Measurements from ENCODE around the gene GSTM1. TPM values are rescaled to one million over a fixed set of nuclear protein-coding genes. Genes with fewer than 3 reads are reported as not detected.

The GSTM1 gene
- total RNA-seq, 1 experiment from 2014 or later, result not detected

DNA sequence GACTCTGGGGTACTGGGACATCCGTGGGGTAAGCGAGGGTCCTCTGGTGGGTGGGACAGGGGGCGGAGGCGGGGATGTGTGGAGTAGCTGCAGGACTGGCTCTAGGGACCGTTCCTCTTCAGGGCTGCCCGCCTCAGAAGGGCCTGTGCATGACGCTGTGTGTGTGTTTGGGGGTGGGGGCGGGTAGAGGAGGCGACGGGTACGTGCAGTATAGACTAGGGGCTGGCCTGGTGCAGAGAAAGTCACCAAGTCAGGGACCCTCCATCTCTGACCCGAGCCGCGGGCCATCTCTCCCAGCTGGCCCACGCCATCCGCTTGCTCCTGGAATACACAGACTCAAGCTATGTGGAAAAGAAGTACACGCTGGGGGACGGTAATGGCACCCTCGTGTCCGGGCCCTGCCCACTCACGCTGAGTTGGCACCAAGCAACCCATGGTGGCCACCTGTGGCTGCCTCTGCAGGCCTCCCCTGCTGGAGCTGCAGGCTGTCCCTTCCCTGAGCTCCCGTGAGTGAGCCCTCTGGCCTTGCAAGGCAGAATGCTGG, 24.8 kb downstream of the GSTM1 start:
- no TSS peak for BruUV-seq (replicated peaks)
- H3K36me3 Mint-ChIP-seq (ENCODE audit: insufficient read depth, unreplicated experiment), result no peaks in the 10 kb centered on the region
- H3K4me1 Mint-ChIP-seq (ENCODE audit: insufficient read depth, unreplicated experiment), result peaks cover 7% of the 10 kb centered on the region
- no peak overlapping the region for H3K27ac Mint-ChIP-seq (ENCODE audit: low read depth, unreplicated experiment)
- intact Hi-C loops (cut with micrococcal nuclease), result no loop called here
- TF ChIP-seq, protein P1, sequence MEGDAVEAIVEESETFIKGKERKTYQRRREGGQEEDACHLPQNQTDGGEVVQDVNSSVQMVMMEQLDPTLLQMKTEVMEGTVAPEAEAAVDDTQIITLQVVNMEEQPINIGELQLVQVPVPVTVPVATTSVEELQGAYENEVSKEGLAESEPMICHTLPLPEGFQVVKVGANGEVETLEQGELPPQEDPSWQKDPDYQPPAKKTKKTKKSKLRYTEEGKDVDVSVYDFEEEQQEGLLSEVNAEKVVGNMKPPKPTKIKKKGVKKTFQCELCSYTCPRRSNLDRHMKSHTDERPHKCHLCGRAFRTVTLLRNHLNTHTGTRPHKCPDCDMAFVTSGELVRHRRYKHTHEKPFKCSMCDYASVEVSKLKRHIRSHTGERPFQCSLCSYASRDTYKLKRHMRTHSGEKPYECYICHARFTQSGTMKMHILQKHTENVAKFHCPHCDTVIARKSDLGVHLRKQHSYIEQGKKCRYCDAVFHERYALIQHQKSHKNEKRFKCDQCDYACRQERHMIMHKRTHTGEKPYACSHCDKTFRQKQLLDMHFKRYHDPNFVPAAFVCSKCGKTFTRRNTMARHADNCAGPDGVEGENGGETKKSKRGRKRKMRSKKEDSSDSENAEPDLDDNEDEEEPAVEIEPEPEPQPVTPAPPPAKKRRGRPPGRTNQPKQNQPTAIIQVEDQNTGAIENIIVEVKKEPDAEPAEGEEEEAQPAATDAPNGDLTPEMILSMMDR (IDR thresholded peaks at IDR 0.05; ENCODE audit: unreplicated experiment), result no peak
- no peaks in the 10 kb centered on the region for H3K27me3 Mint-ChIP-seq (ENCODE audit: insufficient read depth, unreplicated experiment)
- ChIA-PET POLR2A (interaction anchor here (0.6 kb wide), 1 partner anchor 59 kb away, joined by 3 read pairs; no protein-coding TSS in a partner anchor), CTCF (interaction anchor here (1.0 kb wide), 1 partner anchor 61 kb away, joined by 4 read pairs; no protein-coding TSS in a partner anchor)
- no peak for DNase-seq (ENCODE audit: unreplicated experiment)
- H3K9me3 Mint-ChIP-seq (ENCODE audit: unreplicated experiment), result peaks cover 18% of the 10 kb centered on the region
- H3K4me3 Mint-ChIP-seq (ENCODE audit: unreplicated experiment), result no peak overlapping the region

DNA sequence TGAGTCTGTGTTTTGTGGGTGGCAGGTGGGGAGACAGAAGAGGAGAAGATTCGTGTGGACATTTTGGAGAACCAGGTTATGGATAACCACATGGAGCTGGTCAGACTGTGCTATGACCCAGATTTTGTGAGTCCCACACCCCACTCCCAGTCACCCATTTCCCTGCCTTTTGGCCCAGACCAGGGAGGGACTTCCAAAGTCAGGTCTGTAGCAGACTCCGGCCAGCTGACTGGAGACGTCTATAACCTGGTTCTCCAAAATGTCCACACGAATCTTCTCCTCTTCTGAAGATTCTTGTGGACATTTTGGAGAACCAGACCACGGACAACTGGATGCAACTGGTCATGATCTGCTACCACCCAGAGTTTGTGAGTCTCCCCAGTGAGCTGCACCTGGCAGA, 26.0 kb downstream of the GSTM1 start:
- no peak for DNase-seq (ENCODE audit: unreplicated experiment)
- ChIA-PET CTCF (no interaction called here), POLR2A (no interaction called here)
- Mint-ChIP-seq H3K27me3 (ENCODE audit: insufficient read depth, unreplicated experiment) (no peaks in the 10 kb centered on the region), H3K27ac (ENCODE audit: low read depth, unreplicated experiment) (no peak overlapping the region), H3K9me3 (ENCODE audit: unreplicated experiment) (peaks cover 9% of the 10 kb centered on the region), H3K4me1 (ENCODE audit: insufficient read depth, unreplicated experiment) (peaks cover 7% of the 10 kb centered on the region), H3K36me3 (ENCODE audit: insufficient read depth, unreplicated experiment) (no peaks in the 10 kb centered on the region), H3K4me3 (ENCODE audit: unreplicated experiment) (no peak overlapping the region)
- no TSS peak for BruUV-seq (replicated peaks)
- TF ChIP-seq, protein P1 (IDR thresholded peaks at IDR 0.05; ENCODE audit: unreplicated experiment), result no peak
- intact Hi-C loops (cut with micrococcal nuclease), result no loop called here

DNA sequence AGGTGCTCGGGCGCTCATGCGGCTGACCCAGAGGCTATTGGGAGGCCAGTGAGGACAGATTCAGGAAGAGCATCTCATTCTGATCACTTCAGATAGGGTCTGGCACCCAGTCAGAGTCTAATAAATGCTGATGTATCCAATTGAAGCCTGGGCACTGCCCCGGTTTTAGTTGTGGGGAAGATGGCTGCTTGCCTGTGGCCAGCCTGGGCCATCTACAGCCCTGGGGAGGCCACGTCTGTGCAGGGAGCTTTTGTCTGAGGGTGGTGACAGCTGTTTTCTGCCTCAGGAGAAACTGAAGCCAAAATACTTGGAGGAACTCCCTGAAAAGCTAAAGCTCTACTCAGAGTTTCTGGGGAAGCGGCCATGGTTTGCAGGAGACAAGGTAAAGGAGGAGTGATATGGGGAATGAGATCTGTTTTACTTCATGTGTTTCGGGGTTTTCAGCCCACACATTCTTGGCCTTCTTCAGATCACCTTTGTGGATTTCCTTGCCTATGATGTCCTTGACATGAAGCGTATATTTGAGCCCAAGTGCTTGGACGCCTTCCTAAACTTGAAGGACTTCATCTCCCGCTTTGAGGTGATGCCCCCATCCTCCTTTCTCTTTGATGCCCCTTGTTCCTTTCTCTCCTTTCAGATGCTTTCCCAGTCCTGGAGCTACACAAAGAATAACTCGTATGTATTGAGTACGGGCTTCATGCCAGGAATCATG, 27.2 kb downstream of the GSTM1 start:
- no peak overlapping the region for H3K27ac Mint-ChIP-seq (ENCODE audit: low read depth, unreplicated experiment)
- H3K4me1 Mint-ChIP-seq (ENCODE audit: insufficient read depth, unreplicated experiment), result peaks cover 15% of the 10 kb centered on the region
- CTCF ChIA-PET, result interaction anchor here (0.6 to 1.0 kb wide), 2 partner anchors 26 to 71 kb away, joined by 3 to 4 read pairs; partner anchors contain the start of gene GSTM3
- intact Hi-C loops (cut with micrococcal nuclease), result loop anchor here (5.0 kb wide), 1 partner anchor 57 kb away; no protein-coding TSS in a partner anchor
- no peak for DNase-seq (ENCODE audit: unreplicated experiment)
- no peaks in the 10 kb centered on the region for H3K27me3 Mint-ChIP-seq (ENCODE audit: insufficient read depth, unreplicated experiment)
- TF ChIP-seq, protein P1 (IDR thresholded peaks at IDR 0.05; ENCODE audit: unreplicated experiment), result no peak
- BruUV-seq (replicated peaks), result no TSS peak
- H3K36me3 Mint-ChIP-seq (ENCODE audit: insufficient read depth, unreplicated experiment), result no peaks in the 10 kb centered on the region
- POLR2A ChIA-PET, result interaction anchor here (0.6 kb wide), 1 partner anchor 27 kb away, joined by 3 read pairs; no protein-coding TSS in a partner anchor
- no peak overlapping the region for H3K4me3 Mint-ChIP-seq (ENCODE audit: unreplicated experiment)
- no peaks in the 10 kb centered on the region for H3K9me3 Mint-ChIP-seq (ENCODE audit: unreplicated experiment)

DNA sequence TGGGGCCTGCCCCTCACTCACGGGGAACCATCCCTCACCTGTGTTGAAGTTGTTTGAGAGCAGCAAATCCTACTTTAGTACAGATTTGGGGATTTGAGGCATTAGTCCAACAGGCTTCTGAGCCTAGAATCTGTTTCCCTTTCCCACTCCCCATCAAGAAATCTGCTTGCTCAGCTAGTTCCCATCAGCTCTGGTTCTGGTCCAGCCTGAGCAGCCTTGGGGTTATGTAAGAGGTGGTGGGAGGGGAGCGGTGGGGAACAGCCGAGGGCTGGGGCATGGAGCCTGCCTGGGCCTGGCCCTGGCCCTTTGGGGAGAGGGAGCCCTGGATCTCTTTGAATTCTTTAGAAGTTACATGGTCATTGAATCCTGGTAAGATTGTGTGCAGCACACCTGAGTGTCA, 28.5 kb downstream of the GSTM1 start:
- Mint-ChIP-seq H3K4me1 (ENCODE audit: insufficient read depth, unreplicated experiment) (peaks cover 15% of the 10 kb centered on the region), H3K27me3 (ENCODE audit: insufficient read depth, unreplicated experiment) (no peaks in the 10 kb centered on the region), H3K27ac (ENCODE audit: low read depth, unreplicated experiment) (no peak overlapping the region), H3K36me3 (ENCODE audit: insufficient read depth, unreplicated experiment) (no peaks in the 10 kb centered on the region), H3K9me3 (ENCODE audit: unreplicated experiment) (no peaks in the 10 kb centered on the region), H3K4me3 (ENCODE audit: unreplicated experiment) (no peak overlapping the region)
- CTCF ChIA-PET, result interaction anchor here (0.6 to 3.3 kb wide), 3 partner anchors 57 to 76 kb away, joined by 3 to 18 read pairs (median 5); no protein-coding TSS in a partner anchor
- intact Hi-C loops (cut with micrococcal nuclease), result loop anchor here (5.0 kb wide), 1 partner anchor 56 kb away; no protein-coding TSS in a partner anchor
- no TSS peak for BruUV-seq (replicated peaks)
- TF ChIP-seq, protein P1 (IDR thresholded peaks at IDR 0.05; ENCODE audit: unreplicated experiment), result no peak
- no peak for DNase-seq (ENCODE audit: unreplicated experiment)
- POLR2A ChIA-PET, result no interaction called here
